CD4-positive, alpha-beta T cell (primary cell): Measurements from ENCODE around the gene MRPL19. TPM values are rescaled to one million over a fixed set of nuclear protein-coding genes. Genes with fewer than 3 reads are reported as not detected.

Source experiments
- ATAC-seq: fragments of 200-7000 bp; cut with Tn5 transposase; one replicate; pipeline ENCODE4 v1.10.0; 2022; ENCODE audit warnings: mild to moderate bottlenecking; ENCODE audit not compliant: poor library complexity
- CTCF ChIA-PET: fragments of 350-600 bp; sonication (Branson Sonifier 250); formaldehyde crosslinking; loops from one replicate; lab custom pipeline; 2021; ENCODE audit warnings: antibody characterized with exemption, inconsistent platforms; lab: Charles Lee
- POLR2A ChIA-PET: fragments of 350-600 bp; sonication (Branson Sonifier 250); formaldehyde crosslinking; loops from one replicate; lab custom pipeline; 2021; ENCODE audit warnings: antibody characterized with exemption, inconsistent platforms; lab: Charles Lee
- DNase-seq, 14 experiments: peaks; one replicate each; pipeline ENCODE4 v3.0.0-alpha.2; 2013 to 2020; ENCODE audit warnings: mixed read lengths in 2 of 14
- H3K27ac ChIP-seq, 2 donors: one replicate each; pipeline versions ENCODE4 v1.5.1 to v1.7.0; 2013; ENCODE audit warnings: low read length in 2 of 2, low read depth in 1 of 2, mild to moderate bottlenecking in 1 of 2
- H3K27me3 ChIP-seq, 2 experiments: 1 replicate in 1 of 2; 2 replicates in 1 of 2; pipeline versions ENCODE4 v1.6.1 to v1.7.0; 2013; ENCODE audit warnings: low read length in 2 of 2, control low read depth in 1 of 2, mild to moderate bottlenecking in 1 of 2, moderate library complexity in 1 of 2; ENCODE audit not compliant: insufficient read depth in 2 of 2, control insufficient read depth in 1 of 2
- H3K36me3 ChIP-seq: one replicate; pipeline ENCODE4 v1.6.1; 2013; ENCODE audit warnings: low read length, control low read depth; ENCODE audit not compliant: insufficient read depth
- H3K4me1 ChIP-seq: one replicate; pipeline ENCODE4 v1.6.1; 2013; ENCODE audit warnings: low read length, control low read depth; ENCODE audit not compliant: insufficient read depth
- H3K4me3 ChIP-seq: one replicate; pipeline ENCODE4 v1.5.1; 2013; ENCODE audit warnings: mild to moderate bottlenecking, low read length, moderate library complexity
- H3K9me3 ChIP-seq, 2 experiments: 1 replicate in 1 of 2; 2 replicates in 1 of 2; pipeline versions ENCODE4 v1.6.1 to v1.7.0; 2013; ENCODE audit warnings: low read length in 2 of 2, mild to moderate bottlenecking in 2 of 2, control low read depth in 1 of 2, moderate library complexity in 1 of 2; ENCODE audit not compliant: control insufficient read depth in 1 of 2, insufficient read depth in 1 of 2
- H3K27ac Mint-ChIP-seq: one replicate; pipeline ENCODE4 v1.8.0; 2020; ENCODE audit warnings: mixed read lengths
- H3K27me3 Mint-ChIP-seq: one replicate; pipeline ENCODE4 v1.8.0; 2021; ENCODE audit warnings: mixed read lengths
- H3K36me3 Mint-ChIP-seq: one replicate; pipeline ENCODE4 v1.8.0; 2021; ENCODE audit warnings: low read depth, mixed read lengths
- H3K4me1 Mint-ChIP-seq: one replicate; pipeline ENCODE4 v1.8.0; 2021; ENCODE audit warnings: low read depth, mixed read lengths
- H3K4me3 Mint-ChIP-seq: one replicate; pipeline ENCODE4 v1.8.0; 2020; ENCODE audit warnings: mild to moderate bottlenecking, mixed read lengths
- H3K9me3 Mint-ChIP-seq: one replicate; pipeline ENCODE4 v1.8.0; 2020; ENCODE audit warnings: mixed read lengths
- intact Hi-C, 2 experiments: fragments of 100-400 bp; cut with DNase I in 1 of 2; cut with micrococcal nuclease in 1 of 2; formaldehyde crosslinking; loops; one replicate each; pipeline versions ENCODE4 v1.15.1 to v1.9.0; 2023 to 2025; cut with DNase I, micrococcal nuclease
- total RNA-seq, 174 experiments: library from RNA in 2 of 174; stranded (reverse) in 2 of 174; gene quantifications; one replicate each; pipeline ENCODE4 v1.2.3 and lab custom pipeline; 2021 to 2026
- TF ChIP-seq, protein P1 (sequence below): fragments of 200-600 bp; IDR thresholded peaks from one replicate; pipeline ENCODE4 v1.8.0; 2022; ENCODE audit warnings: antibody characterized with exemption, mild to moderate bottlenecking

MRPL19 gene
- total RNA-seq, 2 experiments from 2014 or later = 10.7 to 14.9 TPM

DNA sequence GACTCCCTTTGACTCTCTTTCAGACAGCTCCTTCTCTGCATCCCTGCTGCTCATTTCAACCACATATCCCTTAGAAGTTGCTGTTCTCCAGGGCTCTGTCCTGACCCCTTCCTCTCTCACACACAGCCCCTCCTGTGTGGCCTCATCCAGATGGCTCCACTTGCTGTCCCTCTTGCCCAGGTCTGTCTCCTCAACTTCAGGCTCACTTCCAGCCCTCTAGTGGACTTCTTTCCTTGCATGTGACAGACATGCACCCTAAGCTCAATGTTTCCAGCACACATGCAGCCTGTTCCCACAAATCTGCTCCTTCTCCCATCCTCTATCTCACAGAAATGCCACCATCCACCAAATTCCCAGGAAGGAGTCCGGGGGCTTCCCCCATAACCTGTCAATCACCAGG, 9.0 kb upstream of the MRPL19 start:
- Mint-ChIP-seq H3K4me1 (no peaks in the 10 kb centered on the region), H3K27me3 (peaks cover 38% of the 10 kb centered on the region), H3K4me3 (no peak overlapping the region), H3K36me3 (no peaks in the 10 kb centered on the region), H3K9me3 (no peaks in the 10 kb centered on the region), H3K27ac (no peak overlapping the region)
- Histone ChIP-seq H3K4me1 (no peaks in the 10 kb centered on the region), H3K4me3 (no peak overlapping the region), H3K9me3 (no peaks in the 10 kb centered on the region), H3K27me3 (peaks cover 0 to 9% of the 10 kb centered on the region in 2 experiments), H3K27ac (no peak overlapping the region), H3K36me3 (no peaks in the 10 kb centered on the region)
- intact Hi-C loops = no loop called here
- POLR2A ChIA-PET = no interaction called here
- CTCF ChIA-PET = interaction anchor here (1.8 kb wide), 1 partner anchor 10 kb away, joined by 8 read pairs; no protein-coding TSS in a partner anchor
- no peak for DNase-seq
- ATAC-seq = no peak
- TF ChIP-seq, protein P1, sequence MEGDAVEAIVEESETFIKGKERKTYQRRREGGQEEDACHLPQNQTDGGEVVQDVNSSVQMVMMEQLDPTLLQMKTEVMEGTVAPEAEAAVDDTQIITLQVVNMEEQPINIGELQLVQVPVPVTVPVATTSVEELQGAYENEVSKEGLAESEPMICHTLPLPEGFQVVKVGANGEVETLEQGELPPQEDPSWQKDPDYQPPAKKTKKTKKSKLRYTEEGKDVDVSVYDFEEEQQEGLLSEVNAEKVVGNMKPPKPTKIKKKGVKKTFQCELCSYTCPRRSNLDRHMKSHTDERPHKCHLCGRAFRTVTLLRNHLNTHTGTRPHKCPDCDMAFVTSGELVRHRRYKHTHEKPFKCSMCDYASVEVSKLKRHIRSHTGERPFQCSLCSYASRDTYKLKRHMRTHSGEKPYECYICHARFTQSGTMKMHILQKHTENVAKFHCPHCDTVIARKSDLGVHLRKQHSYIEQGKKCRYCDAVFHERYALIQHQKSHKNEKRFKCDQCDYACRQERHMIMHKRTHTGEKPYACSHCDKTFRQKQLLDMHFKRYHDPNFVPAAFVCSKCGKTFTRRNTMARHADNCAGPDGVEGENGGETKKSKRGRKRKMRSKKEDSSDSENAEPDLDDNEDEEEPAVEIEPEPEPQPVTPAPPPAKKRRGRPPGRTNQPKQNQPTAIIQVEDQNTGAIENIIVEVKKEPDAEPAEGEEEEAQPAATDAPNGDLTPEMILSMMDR = no peak

DNA sequence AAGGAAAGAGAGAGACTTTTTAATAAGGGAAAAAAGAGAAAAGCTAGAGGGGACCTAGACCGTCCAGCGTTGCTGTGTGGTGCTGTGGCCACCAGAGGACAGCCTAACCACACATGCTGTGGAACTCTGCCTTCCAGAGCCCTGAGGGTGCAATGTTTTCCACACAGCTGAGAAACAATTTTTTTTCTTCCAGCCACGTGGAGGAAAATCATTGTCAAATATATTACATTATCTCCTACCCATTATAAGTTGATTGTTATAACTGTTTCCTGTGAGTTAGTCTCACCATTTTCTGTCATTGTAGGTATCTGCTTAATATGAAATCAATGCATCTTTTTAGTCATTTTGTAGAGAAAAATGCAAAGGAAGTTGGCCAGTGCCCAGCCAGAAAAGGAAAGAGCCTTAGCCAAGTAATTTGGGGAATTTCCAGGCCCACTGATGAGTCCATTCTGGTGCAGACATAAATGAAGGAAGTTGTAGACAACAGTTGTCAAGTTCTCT, 5.9 kb upstream of the MRPL19 start:
- H3K27ac Mint-ChIP-seq = no peak overlapping the region
- DNase-seq = peak; percentile 16 to 66 (median 36)
- no peaks in the 10 kb centered on the region for H3K36me3 Mint-ChIP-seq
- no peaks in the 10 kb centered on the region for H3K9me3 ChIP-seq
- TF ChIP-seq, protein P1 = peak; percentile 98
- no peak overlapping the region for H3K4me3 ChIP-seq
- no peaks in the 10 kb centered on the region for H3K4me1 ChIP-seq
- no peaks in the 10 kb centered on the region for H3K9me3 Mint-ChIP-seq
- peak; percentile 99 for ATAC-seq
- H3K36me3 ChIP-seq = no peaks in the 10 kb centered on the region
- peaks cover 26% of the 10 kb centered on the region for H3K27me3 Mint-ChIP-seq
- ChIA-PET CTCF (interaction anchor here (1.1 to 1.9 kb wide), 10 partner anchors 11 to 76 kb away, joined by 3 to 14 read pairs (median 6); no protein-coding TSS in a partner anchor), POLR2A (interaction anchor here (0.8 kb wide), 1 partner anchor 30 kb away, joined by 3 read pairs; no protein-coding TSS in a partner anchor)
- H3K27me3 ChIP-seq = peaks cover 0 to 9% of the 10 kb centered on the region in 2 experiments
- H3K27ac ChIP-seq = no peak overlapping the region
- intact Hi-C loops = loop anchor here (1.0 to 10.0 kb wide), 4 partner anchors 36 to 1906 kb away; partner anchors contain the start of genes HK2 (in 1 of the 2) and TPRKB (in 1 of the 2)
- no peaks in the 10 kb centered on the region for H3K4me1 Mint-ChIP-seq
- H3K4me3 Mint-ChIP-seq = no peak overlapping the region

DNA sequence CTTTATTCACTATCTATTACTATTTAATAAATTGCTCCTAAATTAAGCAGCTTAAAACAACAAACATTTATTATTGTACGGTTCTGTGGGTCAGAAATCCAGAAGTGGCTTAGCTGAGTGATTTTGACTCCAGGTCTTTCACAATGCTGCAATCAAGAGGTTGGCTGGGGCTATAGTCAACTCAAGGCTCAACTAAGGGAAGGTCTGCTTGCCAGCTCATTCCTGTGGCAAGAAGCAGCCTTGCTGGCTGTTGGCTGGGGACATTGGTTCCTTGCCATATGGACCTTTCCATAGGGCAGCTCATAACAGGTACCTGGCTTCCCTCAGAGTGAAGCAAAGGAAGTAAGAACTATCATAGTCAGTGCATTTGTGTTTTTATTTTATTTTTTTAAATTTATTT, 5.0 kb upstream of the MRPL19 start:
- Histone ChIP-seq H3K4me1 (peaks cover 8% of the 10 kb centered on the region), H3K4me3 (no peak overlapping the region), H3K27me3 (peaks cover 0 to 9% of the 10 kb centered on the region in 2 experiments), H3K27ac (no peak overlapping the region), H3K36me3 (no peaks in the 10 kb centered on the region), H3K9me3 (no peaks in the 10 kb centered on the region)
- intact Hi-C loops = loop anchor here in 1 of 2 experiments (2.0 to 10.0 kb wide), 3 partner anchors 35 to 1907 kb away; partner anchors contain the start of genes HK2 and TPRKB
- Mint-ChIP-seq H3K9me3 (no peaks in the 10 kb centered on the region), H3K4me3 (no peak overlapping the region), H3K27ac (no peak overlapping the region), H3K36me3 (peaks cover 4% of the 10 kb centered on the region), H3K27me3 (peaks cover 19% of the 10 kb centered on the region), H3K4me1 (peaks cover 5% of the 10 kb centered on the region)
- POLR2A ChIA-PET = no interaction called here
- TF ChIP-seq, protein P1 = no peak
- no peak for DNase-seq
- no peak for ATAC-seq
- CTCF ChIA-PET = interaction anchor here (1.2 to 1.9 kb wide), 4 partner anchors 10 to 68 kb away, joined by 3 to 9 read pairs (median 6); no protein-coding TSS in a partner anchor
